Mammary epithelial cell (primary cell): ENCODE measurements around the gene TMEM116.

Experiments used
- EZH2 ChIP-seq: IDR thresholded peaks from 2 replicates; pipeline ENCODE4 v1.6.1; 2012; ENCODE audit warnings: low read length, inconsistent platforms, borderline replicate concordance
- TF ChIP-seq, protein P1 (sequence below), 2 donors: IDR thresholded peaks in 1 of 2; conservative IDR thresholded peaks in 1 of 2; 2 replicates each; pipeline ENCODE4 v1.5.1; 2011 to 2012; ENCODE audit warnings: inconsistent platforms in 2 of 2, low read length in 2 of 2, mild to moderate bottlenecking in 2 of 2, control low read depth in 1 of 2, low read depth in 1 of 2; ENCODE audit not compliant: insufficient read depth in 1 of 2; ENCODE audit errors: extremely low read depth in 1 of 2

GRCh38 chr12:112018571-112019237 is 5.7 kb upstream of the TMEM116 start:
- TF ChIP-seq, protein P1, sequence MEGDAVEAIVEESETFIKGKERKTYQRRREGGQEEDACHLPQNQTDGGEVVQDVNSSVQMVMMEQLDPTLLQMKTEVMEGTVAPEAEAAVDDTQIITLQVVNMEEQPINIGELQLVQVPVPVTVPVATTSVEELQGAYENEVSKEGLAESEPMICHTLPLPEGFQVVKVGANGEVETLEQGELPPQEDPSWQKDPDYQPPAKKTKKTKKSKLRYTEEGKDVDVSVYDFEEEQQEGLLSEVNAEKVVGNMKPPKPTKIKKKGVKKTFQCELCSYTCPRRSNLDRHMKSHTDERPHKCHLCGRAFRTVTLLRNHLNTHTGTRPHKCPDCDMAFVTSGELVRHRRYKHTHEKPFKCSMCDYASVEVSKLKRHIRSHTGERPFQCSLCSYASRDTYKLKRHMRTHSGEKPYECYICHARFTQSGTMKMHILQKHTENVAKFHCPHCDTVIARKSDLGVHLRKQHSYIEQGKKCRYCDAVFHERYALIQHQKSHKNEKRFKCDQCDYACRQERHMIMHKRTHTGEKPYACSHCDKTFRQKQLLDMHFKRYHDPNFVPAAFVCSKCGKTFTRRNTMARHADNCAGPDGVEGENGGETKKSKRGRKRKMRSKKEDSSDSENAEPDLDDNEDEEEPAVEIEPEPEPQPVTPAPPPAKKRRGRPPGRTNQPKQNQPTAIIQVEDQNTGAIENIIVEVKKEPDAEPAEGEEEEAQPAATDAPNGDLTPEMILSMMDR (conservative IDR thresholded peaks at IDR 0.05 in 1 of 2, IDR thresholded peaks at IDR 0.05 in 1 of 2; ENCODE audit: extremely low read depth in 1 of 2, insufficient read depth in 1 of 2, low read depth in 1 of 2, low read length in 2 of 2), result no peak
- TF ChIP-seq EZH2, result no peak
